Prostate gland (tissue), 2 donors: ENCODE data around the gene ABCA5. TPM values are rescaled to one million over a fixed set of nuclear protein-coding genes. Genes with fewer than 3 reads are reported as not detected.
A peak's percentile ranks its signal among the peaks of the same experiment; 100 is the strongest.

ENCODE experiments used
- DNase-seq: peaks from one replicate; pipeline ENCODE4 v3.0.0-alpha.2; 2019; ENCODE audit warnings: low spot score
- H3K27ac ChIP-seq, 2 donors: fragments of 200-600 bp; sonication (generic); 2 replicates each; pipeline ENCODE4 v1.5.1; 2017 to 2019
- H3K27me3 ChIP-seq: fragments of 200-600 bp; sonication (generic); replicated peaks from 2 replicates; pipeline ENCODE4 v1.5.1; 2019; ENCODE audit not compliant: insufficient read depth
- H3K36me3 ChIP-seq, 2 donors: fragments of 200-600 bp; sonication (generic); 1 replicate in 1 of 2; 2 replicates in 1 of 2; pipeline versions ENCODE4 v1.5.1 to v1.8.1; 2017 to 2019
- H3K4me1 ChIP-seq: fragments of 200-600 bp; sonication (generic); replicated peaks from 2 replicates; pipeline ENCODE4 v1.5.1; 2019
- H3K4me3 ChIP-seq, 2 donors: fragments of 200-600 bp; sonication (generic); 2 replicates each; pipeline ENCODE4 v1.5.1; 2017 to 2019
- H3K9me3 ChIP-seq: fragments of 200-600 bp; sonication (generic); 2 replicates; pipeline ENCODE4 v1.5.1; 2017
- POLR2A ChIP-seq: fragments of 450-650 bp; IDR thresholded peaks from one replicate; pipeline ENCODE4 v1.6.1; 2016; ENCODE audit warnings: antibody characterized with exemption, mild to moderate bottlenecking
- POLR2AphosphoS5 ChIP-seq: sonication (generic); formaldehyde crosslinking; IDR thresholded peaks from one replicate; pipeline ENCODE4 v1.6.1; 2017; ENCODE audit warnings: antibody characterized with exemption
- WGBS: methylation state at CpG from one replicate; pipeline ENCODE4 v1.1.5; 2018; 5-methylcytosine and 5-hydroxymethylcytosine counted together
- intact Hi-C: fragments of 100-400 bp; cut with DNase I; formaldehyde crosslinking; loops from one replicate; pipeline ENCODE4 v1.14.2; 2022
- total RNA-seq, 2 donors: library from RNA; depleted of rRNA; stranded (reverse); fragments of >200 nt; gene quantifications; one replicate each; pipeline ENCODE4 v1.1.0, GENCODE V29; 2016
- TF ChIP-seq, protein P1 (sequence below), 4 experiments: fragments of 200-600 bp in 2 of 4; fragments of 450-650 bp in 2 of 4; sonication (generic) in 2 of 4; IDR thresholded peaks; 1 replicate in 3 of 4; 2 replicates in 1 of 4; pipeline ENCODE4 v1.5.1; 2016 to 2019; ENCODE audit warnings: antibody characterized with exemption in 4 of 4, mild to moderate bottlenecking in 2 of 4, moderate library complexity in 2 of 4

The ABCA5 gene
- total RNA-seq, 2 donors from 2014 or later: 31.0 to 31.3 TPM

DNA sequence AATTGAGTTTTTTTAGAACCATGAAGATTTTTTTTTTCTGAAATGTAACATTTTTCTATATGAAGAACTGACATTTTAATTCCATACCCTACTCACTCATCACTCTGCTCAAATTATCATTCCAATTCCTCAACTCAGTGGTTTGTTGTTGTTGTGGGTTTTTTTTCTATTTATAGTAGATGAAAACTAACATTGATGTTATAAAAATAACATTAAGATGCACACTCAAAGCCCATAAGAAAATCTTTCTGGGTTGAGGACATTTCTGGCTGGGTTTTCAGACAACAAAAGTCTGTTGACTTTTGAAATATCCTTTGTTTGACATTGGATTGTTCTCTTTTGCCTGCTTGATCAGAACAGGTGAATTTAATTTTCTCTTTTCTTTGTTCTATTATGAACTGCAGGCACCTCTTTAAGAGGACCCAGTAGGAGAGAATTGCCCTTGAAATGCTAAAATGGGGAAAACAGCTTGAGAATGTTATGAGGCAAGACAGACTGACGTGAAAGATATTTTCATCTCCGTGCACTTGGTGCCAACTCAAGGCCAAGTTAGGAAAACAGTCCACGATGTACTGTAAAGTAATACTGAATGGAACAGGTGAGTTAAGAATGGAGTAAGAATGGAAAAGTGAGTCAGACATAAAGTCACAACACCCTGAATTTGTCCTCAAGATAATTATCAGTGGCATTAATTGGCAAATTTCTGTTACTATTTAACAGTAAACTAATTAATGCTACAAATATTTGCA is 16.1 kb upstream of the ABCA5 start:
- intact Hi-C loops: no loop called here
- TF ChIP-seq POLR2AphosphoS5: peak; percentile 50
- TF ChIP-seq POLR2A: no peak
- TF ChIP-seq, protein P1, sequence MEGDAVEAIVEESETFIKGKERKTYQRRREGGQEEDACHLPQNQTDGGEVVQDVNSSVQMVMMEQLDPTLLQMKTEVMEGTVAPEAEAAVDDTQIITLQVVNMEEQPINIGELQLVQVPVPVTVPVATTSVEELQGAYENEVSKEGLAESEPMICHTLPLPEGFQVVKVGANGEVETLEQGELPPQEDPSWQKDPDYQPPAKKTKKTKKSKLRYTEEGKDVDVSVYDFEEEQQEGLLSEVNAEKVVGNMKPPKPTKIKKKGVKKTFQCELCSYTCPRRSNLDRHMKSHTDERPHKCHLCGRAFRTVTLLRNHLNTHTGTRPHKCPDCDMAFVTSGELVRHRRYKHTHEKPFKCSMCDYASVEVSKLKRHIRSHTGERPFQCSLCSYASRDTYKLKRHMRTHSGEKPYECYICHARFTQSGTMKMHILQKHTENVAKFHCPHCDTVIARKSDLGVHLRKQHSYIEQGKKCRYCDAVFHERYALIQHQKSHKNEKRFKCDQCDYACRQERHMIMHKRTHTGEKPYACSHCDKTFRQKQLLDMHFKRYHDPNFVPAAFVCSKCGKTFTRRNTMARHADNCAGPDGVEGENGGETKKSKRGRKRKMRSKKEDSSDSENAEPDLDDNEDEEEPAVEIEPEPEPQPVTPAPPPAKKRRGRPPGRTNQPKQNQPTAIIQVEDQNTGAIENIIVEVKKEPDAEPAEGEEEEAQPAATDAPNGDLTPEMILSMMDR (IDR thresholded peaks at IDR 0.05): no peak
- no peaks in the 10 kb centered on the region for H3K4me1 ChIP-seq
- WGBS: 21% methylated on average over 3 of the region's 3 CpGs
- H3K36me3 ChIP-seq: no peaks in the 10 kb centered on the region
- H3K9me3 ChIP-seq: no peaks in the 10 kb centered on the region
- H3K27ac ChIP-seq: no peak overlapping the region
- no peaks in the 10 kb centered on the region for H3K27me3 ChIP-seq
- no peak overlapping the region for H3K4me3 ChIP-seq
- DNase-seq: no peak

DNA sequence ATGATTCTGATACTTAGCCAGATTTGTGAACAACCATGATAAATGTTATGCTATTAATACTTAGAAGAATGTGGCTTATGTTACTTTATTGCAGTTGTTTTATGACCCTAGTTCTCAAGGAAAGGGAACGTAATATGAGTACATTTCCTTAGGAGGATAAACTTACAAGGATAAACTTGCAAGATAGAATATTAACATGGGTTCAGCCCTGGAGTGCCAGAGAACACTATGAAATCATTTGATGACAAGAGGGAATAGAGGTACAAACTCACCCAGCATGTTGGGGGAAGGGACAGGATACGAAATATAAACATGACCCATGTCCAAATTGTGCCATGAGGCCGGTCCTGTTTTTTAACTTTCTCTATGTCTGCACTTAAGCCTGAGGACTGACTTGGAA is 13.0 kb upstream of the ABCA5 start:
- no peak overlapping the region for H3K4me3 ChIP-seq
- H3K36me3 ChIP-seq: no peaks in the 10 kb centered on the region
- H3K27ac ChIP-seq: peak overlapping the region; percentile 37 to 44
- intact Hi-C loops: no loop called here
- H3K4me1 ChIP-seq: no peaks in the 10 kb centered on the region
- H3K9me3 ChIP-seq: no peaks in the 10 kb centered on the region
- 22% methylated on average over 3 of the region's 3 CpGs for WGBS
- TF ChIP-seq POLR2AphosphoS5: peak; percentile 91
- TF ChIP-seq, protein P1 (IDR thresholded peaks at IDR 0.05): no peak
- no peaks in the 10 kb centered on the region for H3K27me3 ChIP-seq
- DNase-seq: peak; percentile 75

DNA sequence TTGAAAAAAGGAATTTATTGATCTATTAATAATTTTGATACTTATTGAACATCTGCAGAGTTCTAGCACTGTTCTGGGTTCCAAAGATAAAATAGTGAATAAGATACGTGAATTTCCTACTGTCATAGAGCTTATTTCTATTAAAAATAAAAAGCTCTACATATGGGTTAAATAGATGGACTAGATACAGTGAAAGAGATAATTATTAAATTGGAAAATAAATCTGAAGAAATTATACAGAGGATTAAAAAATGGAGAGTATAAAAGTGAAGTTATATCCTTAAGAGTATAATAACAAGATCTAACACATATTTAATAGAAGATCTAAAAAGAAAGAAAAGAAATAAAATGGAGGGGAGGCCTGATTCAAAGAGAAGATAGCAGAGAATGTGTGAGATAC is 10.1 kb upstream of the ABCA5 start:
- WGBS: 98% methylated on average over 1 of the region's 1 CpG
- DNase-seq: no peak
- no peaks in the 10 kb centered on the region for H3K36me3 ChIP-seq
- H3K27ac ChIP-seq: no peak overlapping the region
- H3K4me1 ChIP-seq: no peaks in the 10 kb centered on the region
- no peak for TF ChIP-seq POLR2A
- TF ChIP-seq POLR2AphosphoS5: no peak
- TF ChIP-seq, protein P1 (IDR thresholded peaks at IDR 0.05): no peak
- no peak overlapping the region for H3K4me3 ChIP-seq
- no peaks in the 10 kb centered on the region for H3K27me3 ChIP-seq
- no peaks in the 10 kb centered on the region for H3K9me3 ChIP-seq
- intact Hi-C loops: no loop called here

DNA sequence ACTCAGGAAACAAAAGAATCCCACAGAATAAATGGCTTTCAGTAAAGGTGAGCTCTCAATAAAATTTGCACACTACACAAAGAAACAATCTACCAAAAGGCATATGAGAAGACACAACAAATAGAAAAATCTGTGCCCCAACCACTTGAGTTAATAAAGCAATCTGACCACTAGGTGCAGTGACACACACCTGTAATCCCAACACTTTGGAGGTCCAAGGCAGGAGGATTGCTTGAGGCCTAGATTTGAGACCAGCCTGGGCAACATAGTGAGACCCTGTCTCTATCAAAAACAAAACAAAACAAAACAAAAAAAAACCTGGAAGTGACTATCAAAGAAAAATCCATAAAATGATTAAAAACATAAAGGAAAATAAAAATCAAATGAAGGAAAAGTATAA is 9.6 kb upstream of the ABCA5 start:
- intact Hi-C loops: no loop called here
- TF ChIP-seq POLR2A: no peak
- TF ChIP-seq, protein P1 (IDR thresholded peaks at IDR 0.05): no peak
- no peak for TF ChIP-seq POLR2AphosphoS5
- no peaks in the 10 kb centered on the region for H3K27me3 ChIP-seq
- no peak for DNase-seq
- no peak overlapping the region for H3K27ac ChIP-seq
- H3K9me3 ChIP-seq: no peaks in the 10 kb centered on the region
- H3K4me3 ChIP-seq: no peak overlapping the region
- no peaks in the 10 kb centered on the region for H3K36me3 ChIP-seq
- no peaks in the 10 kb centered on the region for H3K4me1 ChIP-seq

DNA sequence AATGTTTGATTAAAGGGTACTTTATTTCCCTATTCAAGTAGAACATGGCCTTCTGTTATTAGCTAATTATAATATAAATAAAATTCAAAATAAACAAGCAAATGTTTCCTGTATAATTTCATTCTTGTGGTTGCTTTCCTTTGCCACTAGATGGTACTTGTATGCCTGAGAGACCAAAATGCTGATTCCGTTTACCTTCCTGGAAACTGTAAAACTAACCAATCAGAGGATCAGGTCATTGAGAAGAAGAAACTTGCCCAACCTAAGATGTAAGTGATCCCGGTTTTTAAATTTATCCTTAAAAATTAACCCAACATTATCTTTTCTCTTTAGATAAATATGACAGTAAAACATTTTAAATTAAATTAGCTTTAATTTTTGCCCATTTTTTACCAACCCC is 8.1 kb upstream of the ABCA5 start:
- no peak overlapping the region for H3K27ac ChIP-seq
- DNase-seq: no peak
- H3K36me3 ChIP-seq: no peaks in the 10 kb centered on the region
- H3K4me3 ChIP-seq: no peak overlapping the region
- 7% methylated on average over 2 of the region's 2 CpGs for WGBS
- H3K9me3 ChIP-seq: no peaks in the 10 kb centered on the region
- H3K4me1 ChIP-seq: no peaks in the 10 kb centered on the region
- TF ChIP-seq POLR2AphosphoS5 (peak; percentile 27), POLR2A (no peak)
- TF ChIP-seq, protein P1 (IDR thresholded peaks at IDR 0.05): peak in 3 of 4 experiments; percentile 52 to 70 (median 64)
- H3K27me3 ChIP-seq: no peaks in the 10 kb centered on the region
- intact Hi-C loops: no loop called here
